ENCODE results near the gene ADCY9. TPM values are rescaled to one million over a fixed set of nuclear protein-coding genes. Genes with fewer than 3 reads are reported as not detected.

Gene ADCY9
- total and polyA plus RNA-seq, 2 experiments from 2014 or later = 2.2 to 18.3 TPM

GRCh38 chr16:3938843-3939624, 177.2 kb downstream of the ADCY9 start:
- H3K27me3 ChIP-seq (ENCODE audit: insufficient read depth) = no peaks in the 10 kb centered on the region
- H2AFZ ChIP-seq = peak overlapping the region; percentile 90
- Mint-ChIP-seq H3K4me3 (no peak overlapping the region), H3K27ac (no peak overlapping the region), H3K4me1 (peaks cover 4% of the 10 kb centered on the region; the same call in 2 of the 3 replicates), H3K27me3 (ENCODE audit: insufficient read depth, low read depth, poor library complexity) (peaks cover 6% of the 10 kb centered on the region), H3K36me3 (ENCODE audit: low read depth) (peaks cover 8% of the 10 kb centered on the region), H3K9me3 (peaks cover 20% of the 10 kb centered on the region)
- no peak overlapping the region for H3K27ac ChIP-seq (ENCODE audit: low read depth)
- H3F3A ChIP-seq (replicated peaks; ENCODE audit: low read depth) = 0 out of 2 replicates have a peak, but pooled peaks cover 2% of the 10 kb centered on the region
- DNase-seq (ENCODE audit: low spot score) = peak; percentile 90
- H4K20me1 ChIP-seq (replicated peaks; ENCODE audit: insufficient read depth) = no peaks in the 10 kb centered on the region
- no peaks in the 10 kb centered on the region for H3K9me2 ChIP-seq (ENCODE audit: insufficient read depth)
- H3K79me2 ChIP-seq (replicated peaks; ENCODE audit: insufficient read depth) = no peaks in the 10 kb centered on the region
- ATAC-seq = peak; percentile 96
- H3K4me3 ChIP-seq = peak overlapping the region; percentile 52
- peak overlapping the region; percentile 70 for H3K4me2 ChIP-seq
- H3K36me3 ChIP-seq (ENCODE audit: insufficient read depth) = no peaks in the 10 kb centered on the region
- H3K4me1 ChIP-seq (ENCODE audit: insufficient read depth) = peaks cover 5% of the 10 kb centered on the region
- TF ChIP-seq CTCF (conservative IDR thresholded peaks at IDR 0.05; ENCODE audit: low read depth in 2 of 2) = peak; percentile 85
- TF ChIP-seq ZNF331 (CRISPR knock-in tag; IDR thresholded peaks at IDR 0.05; ENCODE audit: low read depth) = no peak

DNA sequence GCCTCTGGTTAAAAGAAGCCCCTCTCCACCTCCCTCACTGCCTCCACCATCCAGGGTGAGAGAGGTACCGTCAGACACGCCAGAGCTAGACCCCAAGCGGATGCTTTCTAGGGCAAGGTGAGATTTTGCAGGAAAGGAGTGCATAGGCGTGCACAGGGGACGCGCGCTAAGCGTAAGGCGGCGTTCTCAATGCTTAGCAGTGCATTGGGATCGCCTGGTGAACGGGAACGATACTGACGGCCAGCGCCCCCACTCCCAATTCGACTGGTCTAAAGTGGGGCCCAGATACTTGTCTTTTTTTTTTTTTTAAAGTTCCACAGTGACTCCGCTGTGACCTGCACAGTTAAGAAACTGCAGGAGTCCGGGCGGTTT, 177.8 kb downstream of the ADCY9 start:
- H2AFZ ChIP-seq = peak overlapping the region; percentile 90
- no peak for TF ChIP-seq ZNF331 (CRISPR knock-in tag; IDR thresholded peaks at IDR 0.05; ENCODE audit: low read depth)
- TF ChIP-seq, protein P1, sequence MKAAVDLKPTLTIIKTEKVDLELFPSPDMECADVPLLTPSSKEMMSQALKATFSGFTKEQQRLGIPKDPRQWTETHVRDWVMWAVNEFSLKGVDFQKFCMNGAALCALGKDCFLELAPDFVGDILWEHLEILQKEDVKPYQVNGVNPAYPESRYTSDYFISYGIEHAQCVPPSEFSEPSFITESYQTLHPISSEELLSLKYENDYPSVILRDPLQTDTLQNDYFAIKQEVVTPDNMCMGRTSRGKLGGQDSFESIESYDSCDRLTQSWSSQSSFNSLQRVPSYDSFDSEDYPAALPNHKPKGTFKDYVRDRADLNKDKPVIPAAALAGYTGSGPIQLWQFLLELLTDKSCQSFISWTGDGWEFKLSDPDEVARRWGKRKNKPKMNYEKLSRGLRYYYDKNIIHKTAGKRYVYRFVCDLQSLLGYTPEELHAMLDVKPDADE (IDR thresholded peaks at IDR 0.05) = no peak
- no peak for TF ChIP-seq POLR2AphosphoS5 (IDR thresholded peaks at IDR 0.05; ENCODE audit: low read depth)
- TF ChIP-seq REST (IDR thresholded peaks at IDR 0.05; ENCODE audit: unreplicated experiment) = no peak
- no peak for TF ChIP-seq STAT1 (IDR thresholded peaks at IDR 0.05; ENCODE audit: unreplicated experiment)
- no peak for TF ChIP-seq NANOG (IDR thresholded peaks at IDR 0.05; ENCODE audit: borderline replicate concordance)
- no peak for TF ChIP-seq ZNF114 (CRISPR knock-in tag; IDR thresholded peaks at IDR 0.05)

More for the DNA sequence above, 177.8 kb downstream of the ADCY9 start:
- Histone ChIP-seq H3K4me2 (peak overlapping the region; percentile 70; the same call in 1 of the 2 replicates), H4K20me1 (replicated peaks; ENCODE audit: insufficient read depth) (no peaks in the 10 kb centered on the region), H3K79me2 (replicated peaks; ENCODE audit: insufficient read depth) (no peaks in the 10 kb centered on the region), H3K36me3 (ENCODE audit: insufficient read depth) (no peaks in the 10 kb centered on the region), H3F3A (replicated peaks; ENCODE audit: low read depth) (0 out of 2 replicates have a peak, but pooled peaks cover 2% of the 10 kb centered on the region), H3K9me2 (ENCODE audit: insufficient read depth) (no peaks in the 10 kb centered on the region), H3K27ac (ENCODE audit: low read depth) (no peak overlapping the region), H3K27me3 (ENCODE audit: insufficient read depth) (no peaks in the 10 kb centered on the region), H3K4me3 (peak overlapping the region; percentile 52), H3K4me1 (ENCODE audit: insufficient read depth) (peaks cover 5% of the 10 kb centered on the region)
- H3K4me3 Mint-ChIP-seq = no peak overlapping the region
- peaks cover 16% of the 10 kb centered on the region for H3K9me3 Mint-ChIP-seq
- H3K27ac Mint-ChIP-seq = no peak overlapping the region
- no peak for DNase-seq (ENCODE audit: low spot score)
- peaks cover 7% of the 10 kb centered on the region for H3K36me3 Mint-ChIP-seq (ENCODE audit: low read depth)
- peak; percentile 10 for ATAC-seq
- peaks cover 4% of the 10 kb centered on the region; the same call in 2 of the 3 replicates for H3K4me1 Mint-ChIP-seq
- peaks cover 6% of the 10 kb centered on the region for H3K27me3 Mint-ChIP-seq (ENCODE audit: insufficient read depth, low read depth, poor library complexity)

Data from GM23338 (cell line).